ENCODE data around the gene TANGO6. TPM values are rescaled to one million over a fixed set of nuclear protein-coding genes. Genes with fewer than 3 reads are reported as not detected.

TANGO6 gene
- total and polyA plus RNA-seq, 10 of the 15 experiments (the other 5 are each of a cell fraction or from before 2014, with no cell fraction given), result 1.1 to 20.6 (median 11.0) TPM

DNA sequence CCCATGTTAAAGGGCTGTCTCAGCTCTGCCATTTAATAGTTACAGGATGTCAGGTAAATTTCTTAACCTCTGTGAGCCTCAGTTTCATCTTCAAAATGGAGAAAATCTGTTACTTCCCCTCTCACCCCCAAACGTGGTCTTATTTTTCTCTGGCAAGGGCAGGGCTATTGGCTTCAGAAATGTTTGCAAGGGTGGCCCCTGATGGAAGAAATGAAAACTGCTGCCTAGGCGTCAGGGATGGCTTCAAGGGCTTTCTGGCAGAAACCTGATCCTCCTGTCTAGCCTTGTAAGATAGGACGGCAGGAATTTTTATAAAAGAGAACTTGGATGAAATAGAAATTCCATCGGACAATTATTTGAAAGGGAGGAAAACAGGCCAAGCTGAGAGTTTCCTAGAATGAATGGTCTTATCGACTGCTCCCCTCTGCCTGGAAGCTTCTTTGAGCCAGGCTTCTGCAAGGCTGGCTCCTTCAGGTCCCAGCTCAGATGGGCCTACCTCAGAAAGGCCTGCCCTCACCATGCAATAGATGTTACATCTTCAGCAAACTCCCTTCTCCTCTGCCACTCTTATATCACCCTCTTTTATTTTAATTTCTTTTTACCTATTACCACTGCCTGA is 43.0 kb upstream of the TANGO6 start (continued):
- TF ChIP-seq RFX5 (IDR thresholded peaks at IDR 0.05; ENCODE audit: low read depth, low read length), result no peak
- TF ChIP-seq IRF5 (IDR thresholded peaks at IDR 0.05; ENCODE audit: borderline replicate concordance), result no peak
- peak; percentile 73; the same call in 1 of the 2 replicates for TF ChIP-seq ZNF687 (IDR thresholded peaks at IDR 0.05)
- TF ChIP-seq CBX3 (IDR thresholded peaks at IDR 0.05; ENCODE audit: borderline replicate concordance, low read depth), result no peak
- TF ChIP-seq MEF2A (IDR thresholded peaks at IDR 0.05; ENCODE audit: insufficient read depth, low read depth, low read length), result 0 out of 2 replicates have a peak, but pooled peaks have one; percentile 42
- TF ChIP-seq WRNIP1 (IDR thresholded peaks at IDR 0.05; ENCODE audit: borderline replicate concordance, low read depth, low read length), result no peak
- TF ChIP-seq ASH2L (IDR thresholded peaks at IDR 0.05; ENCODE audit: borderline replicate concordance, low read depth), result no peak
- no peak for TF ChIP-seq MTA3 (IDR thresholded peaks at IDR 0.05; ENCODE audit: borderline replicate concordance, low read length)
- TF ChIP-seq EED (IDR thresholded peaks at IDR 0.05; ENCODE audit: low read depth), result no peak
- peak; percentile 29; the same call in 1 of the 2 replicates for TF ChIP-seq TBL1XR1 (IDR thresholded peaks at IDR 0.05; ENCODE audit: low read depth, low read length)
- TF ChIP-seq CREB1 (IDR thresholded peaks at IDR 0.05; ENCODE audit: low read depth), result no peak
- TF ChIP-seq NFXL1 (IDR thresholded peaks at IDR 0.05; ENCODE audit: borderline replicate concordance), result no peak
- TF ChIP-seq, protein P1, sequence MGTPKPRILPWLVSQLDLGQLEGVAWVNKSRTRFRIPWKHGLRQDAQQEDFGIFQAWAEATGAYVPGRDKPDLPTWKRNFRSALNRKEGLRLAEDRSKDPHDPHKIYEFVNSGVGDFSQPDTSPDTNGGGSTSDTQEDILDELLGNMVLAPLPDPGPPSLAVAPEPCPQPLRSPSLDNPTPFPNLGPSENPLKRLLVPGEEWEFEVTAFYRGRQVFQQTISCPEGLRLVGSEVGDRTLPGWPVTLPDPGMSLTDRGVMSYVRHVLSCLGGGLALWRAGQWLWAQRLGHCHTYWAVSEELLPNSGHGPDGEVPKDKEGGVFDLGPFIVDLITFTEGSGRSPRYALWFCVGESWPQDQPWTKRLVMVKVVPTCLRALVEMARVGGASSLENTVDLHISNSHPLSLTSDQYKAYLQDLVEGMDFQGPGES (IDR thresholded peaks at IDR 0.05), result no peak
- TF ChIP-seq ZNF24 (IDR thresholded peaks at IDR 0.05), result no peak
- TF ChIP-seq CUX1 (IDR thresholded peaks at IDR 0.05; ENCODE audit: insufficient replicate concordance, low read depth, low read length), result no peak
- TF ChIP-seq, protein P2, sequence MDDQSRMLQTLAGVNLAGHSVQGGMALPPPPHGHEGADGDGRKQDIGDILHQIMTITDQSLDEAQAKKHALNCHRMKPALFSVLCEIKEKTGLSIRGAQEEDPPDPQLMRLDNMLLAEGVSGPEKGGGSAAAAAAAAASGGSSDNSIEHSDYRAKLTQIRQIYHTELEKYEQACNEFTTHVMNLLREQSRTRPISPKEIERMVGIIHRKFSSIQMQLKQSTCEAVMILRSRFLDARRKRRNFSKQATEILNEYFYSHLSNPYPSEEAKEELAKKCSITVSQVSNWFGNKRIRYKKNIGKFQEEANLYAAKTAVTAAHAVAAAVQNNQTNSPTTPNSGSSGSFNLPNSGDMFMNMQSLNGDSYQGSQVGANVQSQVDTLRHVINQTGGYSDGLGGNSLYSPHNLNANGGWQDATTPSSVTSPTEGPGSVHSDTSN (IDR thresholded peaks at IDR 0.05; ENCODE audit: insufficient replicate concordance, low read depth, low read length), result no peak
